Activated CD8-positive, alpha-beta T cell treated with anti-CD3 and anti-CD28 coated beads for 36 hours (primary cell): ENCODE results near the gene MGAT4A. TPM values are rescaled to one million over a fixed set of nuclear protein-coding genes. Genes with fewer than 3 reads are reported as not detected.
A peak's percentile ranks its signal among the peaks of the same experiment; 100 is the strongest.

Experiments used
- ATAC-seq: fragments of 200-7000 bp; cut with Tn5 transposase; one replicate; pipeline ENCODE4 v1.10.0; 2021; ENCODE audit warnings: mild to moderate bottlenecking, moderate library complexity
- CTCF ChIA-PET: fragments of 350-600 bp; sonication (Branson Sonifier 250); formaldehyde crosslinking; loops from one replicate; lab custom pipeline; 2021; ENCODE audit warnings: antibody characterized with exemption; lab: Charles Lee
- POLR2A ChIA-PET: fragments of 350-600 bp; sonication (Branson Sonifier 250); formaldehyde crosslinking; loops from one replicate; lab custom pipeline; 2021; ENCODE audit warnings: antibody characterized with exemption; lab: Charles Lee
- DNase-seq: peaks from one replicate; pipeline ENCODE4 v3.0.0-alpha.2; 2020
- H3K27ac Mint-ChIP-seq: one replicate; pipeline ENCODE4 v1.8.0; 2021; ENCODE audit warnings: mild to moderate bottlenecking, mixed read lengths
- H3K27me3 Mint-ChIP-seq: one replicate; pipeline ENCODE4 v1.8.0; 2021; ENCODE audit warnings: mixed read lengths
- H3K36me3 Mint-ChIP-seq: one replicate; pipeline ENCODE4 v1.8.0; 2021; ENCODE audit warnings: low read depth, mixed read lengths
- H3K4me1 Mint-ChIP-seq: one replicate; pipeline ENCODE4 v1.8.0; 2021; ENCODE audit warnings: low read depth, mixed read lengths
- H3K4me3 Mint-ChIP-seq: one replicate; pipeline ENCODE4 v1.8.0; 2021; ENCODE audit warnings: mild to moderate bottlenecking, moderate library complexity, mixed read lengths
- H3K9me3 Mint-ChIP-seq: one replicate; pipeline ENCODE4 v1.8.0; 2021; ENCODE audit warnings: mixed read lengths
- intact Hi-C: fragments of 100-400 bp; cut with micrococcal nuclease; formaldehyde crosslinking; loops from one replicate; pipeline ENCODE4 v1.10.0; 2022
- total RNA-seq, 2 experiments: library from RNA; stranded (reverse); gene quantifications; one replicate each; pipeline ENCODE4 v1.2.3, GENCODE V29; 2021
- TF ChIP-seq, protein P1 (sequence below): fragments of 200-600 bp; IDR thresholded peaks from one replicate; pipeline ENCODE4 v1.8.0; 2022; ENCODE audit warnings: antibody characterized with exemption, mild to moderate bottlenecking

Gene MGAT4A
- total RNA-seq, 2 experiments from 2014 or later = 57.6 to 59.0 TPM

DNA sequence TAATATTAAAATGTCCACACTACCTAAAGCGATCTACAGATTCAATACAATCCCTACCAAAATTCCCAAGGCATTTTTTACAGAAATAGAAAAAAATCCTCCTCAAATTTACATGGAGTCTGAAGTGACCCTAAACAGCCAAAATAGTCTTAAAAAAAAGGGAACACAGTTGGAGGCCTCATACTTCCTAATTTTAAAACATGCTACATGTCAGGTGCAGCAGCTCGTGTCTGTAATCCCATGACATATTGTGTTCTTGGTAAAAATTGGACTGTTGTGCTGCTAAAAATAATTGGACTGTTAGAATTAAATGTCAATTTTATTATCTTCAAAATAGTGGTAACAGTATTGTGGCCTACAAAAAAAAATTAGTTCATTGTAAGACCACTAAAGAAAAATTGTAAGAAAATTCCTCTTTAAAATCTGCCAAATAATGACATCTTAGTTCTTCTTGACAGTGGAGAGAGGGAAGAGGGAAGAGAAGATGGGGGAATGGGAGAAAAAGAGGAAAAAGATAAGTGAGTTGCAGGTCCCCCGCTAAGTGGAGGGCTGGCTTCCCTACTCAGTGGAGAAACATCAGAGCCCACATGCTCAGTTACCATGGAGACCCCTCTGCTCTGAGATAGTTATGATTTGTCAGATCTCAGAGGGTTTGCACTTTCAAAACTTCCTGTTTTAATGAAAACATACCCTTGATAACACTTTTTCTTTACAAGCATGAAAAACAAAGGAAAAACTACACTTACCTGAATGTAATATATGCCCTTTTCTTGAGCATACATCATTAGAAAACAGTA lies 76.0 kb downstream of the MGAT4A start:
- H3K27me3 Mint-ChIP-seq = no peaks in the 10 kb centered on the region

DNA sequence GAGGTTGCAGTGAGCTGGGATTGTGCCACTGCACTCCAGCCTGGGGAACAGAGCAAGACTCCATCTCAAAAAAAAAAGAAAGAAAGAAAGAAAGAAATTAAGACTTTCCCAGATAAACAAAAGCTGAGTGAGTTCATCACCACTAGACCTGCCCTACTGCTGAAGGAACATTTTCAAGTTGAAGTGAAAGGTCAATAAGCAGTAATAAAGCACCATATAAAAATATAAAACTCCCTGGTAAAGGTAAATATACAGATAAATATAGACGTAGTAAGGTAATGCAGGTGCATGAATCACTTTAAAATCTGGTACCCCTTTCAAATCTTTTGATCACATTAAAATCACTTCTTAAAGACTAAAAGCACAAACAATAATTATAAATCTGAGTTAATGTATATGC lies 79.9 kb downstream of the MGAT4A start:
- Mint-ChIP-seq H3K9me3 (peaks cover 6% of the 10 kb centered on the region), H3K4me3 (no peak overlapping the region), H3K4me1 (peaks cover 79% of the 10 kb centered on the region), H3K27ac (peak overlapping the region; percentile 88), H3K36me3 (peaks cover 47% of the 10 kb centered on the region), H3K27me3 (no peaks in the 10 kb centered on the region)
- intact Hi-C loops = no loop called here
- no peak for DNase-seq
- CTCF ChIA-PET = no interaction called here
- POLR2A ChIA-PET = interaction anchor here (0.6 kb wide), 2 partner anchors 106 to 193 kb away, joined by 3 to 4 read pairs; no protein-coding TSS in a partner anchor
- ATAC-seq = no peak
- TF ChIP-seq, protein P1, sequence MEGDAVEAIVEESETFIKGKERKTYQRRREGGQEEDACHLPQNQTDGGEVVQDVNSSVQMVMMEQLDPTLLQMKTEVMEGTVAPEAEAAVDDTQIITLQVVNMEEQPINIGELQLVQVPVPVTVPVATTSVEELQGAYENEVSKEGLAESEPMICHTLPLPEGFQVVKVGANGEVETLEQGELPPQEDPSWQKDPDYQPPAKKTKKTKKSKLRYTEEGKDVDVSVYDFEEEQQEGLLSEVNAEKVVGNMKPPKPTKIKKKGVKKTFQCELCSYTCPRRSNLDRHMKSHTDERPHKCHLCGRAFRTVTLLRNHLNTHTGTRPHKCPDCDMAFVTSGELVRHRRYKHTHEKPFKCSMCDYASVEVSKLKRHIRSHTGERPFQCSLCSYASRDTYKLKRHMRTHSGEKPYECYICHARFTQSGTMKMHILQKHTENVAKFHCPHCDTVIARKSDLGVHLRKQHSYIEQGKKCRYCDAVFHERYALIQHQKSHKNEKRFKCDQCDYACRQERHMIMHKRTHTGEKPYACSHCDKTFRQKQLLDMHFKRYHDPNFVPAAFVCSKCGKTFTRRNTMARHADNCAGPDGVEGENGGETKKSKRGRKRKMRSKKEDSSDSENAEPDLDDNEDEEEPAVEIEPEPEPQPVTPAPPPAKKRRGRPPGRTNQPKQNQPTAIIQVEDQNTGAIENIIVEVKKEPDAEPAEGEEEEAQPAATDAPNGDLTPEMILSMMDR = no peak

More for the DNA sequence above, 76.0 kb downstream of the MGAT4A start:
- ATAC-seq = peak; percentile 64
- ChIA-PET POLR2A (no interaction called here), CTCF (interaction anchor here (1.5 to 6.1 kb wide), 3 partner anchors 66 to 183 kb away, joined by 3 to 37 read pairs (median 6); partner anchors contain the start of gene MGAT4A)
- DNase-seq = peak; percentile 76
- Mint-ChIP-seq H3K9me3 (peaks cover 5% of the 10 kb centered on the region), H3K36me3 (peaks cover 41% of the 10 kb centered on the region), H3K27ac (peak overlapping the region; percentile 88), H3K4me3 (peak overlapping the region; percentile 51), H3K4me1 (peaks cover 78% of the 10 kb centered on the region)
- TF ChIP-seq, protein P1 = no peak
- intact Hi-C loops = loop anchor here (5.0 kb wide), 2 partner anchors 37 to 117 kb away; no protein-coding TSS in a partner anchor

DNA sequence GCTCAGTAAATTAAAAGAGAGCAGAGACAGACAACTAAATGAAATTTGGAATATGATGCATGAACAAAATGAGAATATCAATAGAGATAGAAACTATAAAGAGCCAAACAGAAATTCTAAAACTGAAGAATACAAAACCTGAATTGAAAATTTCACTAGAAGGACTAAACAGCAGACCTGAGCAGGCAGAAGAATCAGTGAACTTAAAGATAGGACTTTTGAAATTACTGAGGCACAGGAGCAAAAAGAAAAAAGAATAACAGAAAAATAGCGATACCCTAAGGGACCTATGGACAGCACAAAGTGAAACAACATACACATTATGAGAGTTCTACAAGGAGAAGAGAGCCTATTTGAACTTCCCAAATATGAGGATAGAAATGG lies 80.9 kb downstream of the MGAT4A start:
- H3K36me3 Mint-ChIP-seq = peaks cover 47% of the 10 kb centered on the region
- no peaks in the 10 kb centered on the region for H3K27me3 Mint-ChIP-seq
- TF ChIP-seq, protein P1 = no peak

DNA sequence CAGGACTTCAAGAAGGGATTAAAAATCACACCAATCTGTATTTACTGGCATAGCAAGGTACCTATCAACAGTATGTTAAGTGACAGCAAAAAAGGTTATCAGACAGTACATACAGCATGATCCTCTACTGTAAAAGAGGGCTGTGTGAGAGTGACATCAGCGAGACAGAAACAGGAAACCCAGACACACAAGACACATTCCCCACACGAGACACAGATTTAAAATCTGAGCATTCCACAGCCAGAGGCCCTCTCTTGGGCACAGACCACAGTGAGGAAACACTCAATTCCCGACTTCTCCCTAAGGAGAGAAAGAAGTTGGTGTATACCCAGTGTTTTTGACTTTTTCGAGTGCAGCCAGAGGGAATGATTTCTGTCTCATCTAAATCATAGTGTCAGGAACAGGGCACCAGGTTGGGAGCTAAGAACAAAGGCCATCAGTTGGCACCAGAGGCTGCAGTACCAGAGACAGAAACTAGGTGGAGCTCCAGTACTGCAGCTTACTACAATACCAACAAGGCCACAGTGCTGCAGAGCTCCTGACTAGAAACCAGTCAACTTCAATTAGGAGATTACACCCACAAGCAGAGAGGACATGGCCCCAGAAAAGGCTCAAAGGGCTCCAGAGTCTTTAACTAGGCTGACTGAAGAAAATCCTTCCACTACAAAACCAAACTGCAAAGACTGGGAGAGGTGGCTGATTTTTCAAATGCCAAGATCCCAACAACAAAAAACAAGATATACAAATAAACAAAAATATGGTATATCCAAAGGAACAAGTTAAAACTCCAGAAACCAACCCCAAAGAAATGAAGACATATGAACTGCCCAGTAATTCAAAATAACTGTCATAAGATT lies 81.6 kb downstream of the MGAT4A start:
- Mint-ChIP-seq H3K9me3 (peaks cover 6% of the 10 kb centered on the region), H3K27ac (peak overlapping the region; percentile 88), H3K4me3 (no peak overlapping the region), H3K36me3 (peaks cover 45% of the 10 kb centered on the region), H3K4me1 (peaks cover 63% of the 10 kb centered on the region), H3K27me3 (no peaks in the 10 kb centered on the region)
- ChIA-PET POLR2A (interaction anchor here (0.7 to 1.1 kb wide), 5 partner anchors 40 to 503 kb away, joined by 3 read pairs; no protein-coding TSS in a partner anchor), CTCF (interaction anchor here (0.5 to 2.0 kb wide), 69 partner anchors 8 to 531 kb away, joined by 3 to 21 read pairs (median 4); partner anchors contain the start of genes MITD1 and MRPL30)
- DNase-seq (peak; percentile 93), ATAC-seq (peak; percentile 99)
- intact Hi-C loops = loop anchor here (2.0 to 5.0 kb wide), 2 partner anchors 118 to 187 kb away; no protein-coding TSS in a partner anchor
- TF ChIP-seq, protein P1 = peak; percentile 90

More for the DNA sequence above, 80.9 kb downstream of the MGAT4A start:
- peaks cover 70% of the 10 kb centered on the region for H3K4me1 Mint-ChIP-seq
- DNase-seq = no peak
- ATAC-seq = no peak
- POLR2A ChIA-PET = interaction anchor here (1.0 to 1.1 kb wide), 3 partner anchors 41 to 172 kb away, joined by 3 read pairs; no protein-coding TSS in a partner anchor
- CTCF ChIA-PET = interaction anchor here (0.5 to 2.0 kb wide), 56 partner anchors 7 to 531 kb away, joined by 3 to 21 read pairs (median 5); partner anchors contain the start of genes MITD1 and MRPL30
- H3K27ac Mint-ChIP-seq = peak overlapping the region; percentile 88
- H3K9me3 Mint-ChIP-seq = peaks cover 6% of the 10 kb centered on the region
- intact Hi-C loops = loop anchor here (2.0 to 5.0 kb wide), 2 partner anchors 117 to 187 kb away; no protein-coding TSS in a partner anchor
- H3K4me3 Mint-ChIP-seq = no peak overlapping the region
